ENCODE data around the gene MT1M.
A peak's percentile ranks its signal among the peaks of the same experiment; 100 is the strongest.

MT1M gene

GRCh38 chr16:56649271-56649670 lies 16.8 kb downstream of the MT1M start:
- no peak for TF ChIP-seq CTCF (IDR thresholded peaks at IDR 0.05; ENCODE audit: insufficient read depth, low read depth, low read length, missing control alignments)

GRCh38 chr16:56649820-56650219 lies 17.4 kb downstream of the MT1M start:
- TF ChIP-seq CTCF (IDR thresholded peaks at IDR 0.05; ENCODE audit: insufficient read depth, low read depth, low read length, missing control alignments), result no peak
- no peak for DNase-seq (ENCODE audit: low read depth)
- H3K4me3 ChIP-seq (ENCODE audit: low read depth, low read length), result no peak overlapping the region

More at GRCh38 chr16:56649271-56649670, 16.8 kb downstream of the MT1M start:
- no peak overlapping the region for H3K4me3 ChIP-seq (ENCODE audit: low read depth, low read length)
- no peak for DNase-seq (ENCODE audit: low read depth)

- no peak for TF ChIP-seq CTCF (IDR thresholded peaks at IDR 0.05; ENCODE audit: insufficient read depth, low read depth, low read length, missing control alignments)
- DNase-seq (ENCODE audit: low read depth), result no peak
- no peak within 1 kb of the TSS for H3K4me3 ChIP-seq (ENCODE audit: low read depth, low read length)
Measured at GRCh38 chr16:56651586-56651985, 19.1 kb downstream of the MT1M start, which contains the start of gene MT1B. MT1B (plus strand) TSS chr16:56651886; CDS start chr16:56651954, 68 bp downstream.

GRCh38 chr16:56652600-56652999 lies 20.1 kb downstream of the MT1M start:
- H3K4me3 ChIP-seq (ENCODE audit: low read depth, low read length), result no peak overlapping the region
- no peak for DNase-seq (ENCODE audit: low read depth)
- TF ChIP-seq CTCF (IDR thresholded peaks at IDR 0.05; ENCODE audit: insufficient read depth, low read depth, low read length, missing control alignments), result no peak

GRCh38 chr16:56653218-56653617 lies 20.8 kb downstream of the MT1M start:
- TF ChIP-seq CTCF (IDR thresholded peaks at IDR 0.05; ENCODE audit: insufficient read depth, low read depth, low read length, missing control alignments), result no peak
- no peak for DNase-seq (ENCODE audit: low read depth)
- no peak overlapping the region for H3K4me3 ChIP-seq (ENCODE audit: low read depth, low read length)

GRCh38 chr16:56657555-56658326 lies 25.3 kb downstream of the MT1M start, which contains the start of gene MT1F:
MT1F (plus strand) TSS chr16:56657959; CDS start chr16:56658059, 100 bp downstream.
- peak within 1 kb of the TSS; percentile 31 for H3K4me3 ChIP-seq (ENCODE audit: low read depth, low read length)
- no peak for TF ChIP-seq CTCF (IDR thresholded peaks at IDR 0.05; ENCODE audit: insufficient read depth, low read depth, low read length, missing control alignments)
- peak; percentile 33 for DNase-seq (ENCODE audit: low read depth)

Data from GM12865 (cell line).